Endothelial cell of umbilical vein (primary cell): ENCODE data around the gene SLCO2B1. TPM values are rescaled to one million over a fixed set of nuclear protein-coding genes. Genes with fewer than 3 reads are reported as not detected.

Source experiments
- BruUV-seq: library from RNA; stranded (reverse); fragments of 400-500 nt; replicated peaks from 2 replicates; lab custom pipeline; 2021; lab: Mats Ljungman, UMichigan
- CTCF ChIA-PET: fragments of 300-600, 350-600 bp; sonication (Branson Sonifier 250); formaldehyde crosslinking; loops from one replicate; lab custom pipeline; 2021; ENCODE audit warnings: antibody characterized with exemption, inconsistent platforms; lab: Charles Lee
- POLR2A ChIA-PET: fragments of 300-600, 350-600 bp; sonication (Branson Sonifier 250); formaldehyde crosslinking; loops from one replicate; lab custom pipeline; 2021; ENCODE audit warnings: antibody characterized with exemption, inconsistent platforms; lab: Charles Lee
- DNase-seq: peaks from one replicate; pipeline ENCODE4 v3.0.0-alpha.2; 2011; ENCODE audit warnings: low read depth, low spot score
- FAIRE-seq: peaks from 2 replicates; lab custom pipeline; 2011; peaks lifted over from hg19 to GRCh38; lab: Jason Lieb, UNC
- H2AFZ ChIP-seq: 2 replicates; pipeline ENCODE4 v1.6.0; 2012; ENCODE audit warnings: low read depth, low read length, control low read depth, inconsistent platforms
- H3K27ac ChIP-seq: 2 replicates; pipeline ENCODE4 v1.5.1; 2011; ENCODE audit warnings: low read depth, mild to moderate bottlenecking, control low read depth, low read length, moderate library complexity; ENCODE audit not compliant: insufficient read depth
- H3K27me3 ChIP-seq, 2 experiments: 2 replicates each; pipeline versions ENCODE4 v1.6.0 to v1.6.1; 2011; ENCODE audit warnings: low read length in 2 of 2, mixed read lengths in 1 of 2; ENCODE audit not compliant: control insufficient read depth in 2 of 2, insufficient read depth in 2 of 2
- H3K36me3 ChIP-seq, 2 experiments: 2 replicates in 1 of 2; 3 replicates in 1 of 2; pipeline ENCODE4 v1.5.1; 2011; ENCODE audit warnings: low read length in 2 of 2, mild to moderate bottlenecking in 1 of 2, moderate library complexity in 1 of 2; ENCODE audit not compliant: control insufficient read depth in 2 of 2, insufficient read depth in 2 of 2; ENCODE audit errors: extremely low read depth in 1 of 2
- H3K4me1 ChIP-seq: 3 replicates; pipeline ENCODE4 v1.5.1; 2011; ENCODE audit warnings: mild to moderate bottlenecking, low read length; ENCODE audit not compliant: control insufficient read depth, insufficient read depth; ENCODE audit errors: extremely low read depth
- H3K4me2 ChIP-seq: 2 replicates; pipeline ENCODE4 v1.6.1; 2011; ENCODE audit warnings: low read length, control low read depth, mixed read lengths; ENCODE audit not compliant: insufficient read depth
- H3K4me3 ChIP-seq, 3 experiments: fragments of 200-600 bp in 1 of 3; sonication (generic), shearing (Covaris generic) in 1 of 3; replicated peaks in 1 of 3; 2 replicates each; pipeline ENCODE4 v1.5.1; 2011 to 2016; ENCODE audit warnings: control low read depth in 3 of 3, low read length in 3 of 3, mild to moderate bottlenecking in 2 of 3, inconsistent platforms in 1 of 3, low read depth in 1 of 3, moderate library complexity in 1 of 3; ENCODE audit not compliant: insufficient read depth in 1 of 3
- H3K79me2 ChIP-seq: 2 replicates; pipeline ENCODE4 v1.6.0; 2012; ENCODE audit warnings: low read length, inconsistent platforms; ENCODE audit not compliant: control insufficient read depth, insufficient read depth
- H3K9ac ChIP-seq: replicated peaks from 2 replicates; pipeline ENCODE3; 2011; ENCODE audit warnings: low read length, control low read depth; ENCODE audit not compliant: insufficient read depth; ENCODE audit errors: extremely low read depth
- H3K9me1 ChIP-seq: replicated peaks from 3 replicates; pipeline ENCODE4 v1.6.0; 2011; ENCODE audit warnings: mild to moderate bottlenecking, low read length; ENCODE audit not compliant: control insufficient read depth, insufficient read depth; ENCODE audit errors: extremely low read depth
- H3K9me3 ChIP-seq: replicated peaks from 2 replicates; pipeline ENCODE4 v1.5.1; 2012; ENCODE audit warnings: low read length, inconsistent platforms; ENCODE audit not compliant: control insufficient read depth, insufficient read depth
- H4K20me1 ChIP-seq: replicated peaks from 2 replicates; pipeline ENCODE3; 2011; ENCODE audit warnings: mild to moderate bottlenecking, low read length; ENCODE audit not compliant: control insufficient read depth, insufficient read depth; ENCODE audit errors: extremely low read depth
- EZH2 ChIP-seq: IDR thresholded peaks from 2 replicates; pipeline ENCODE4 v1.6.1; 2012; ENCODE audit warnings: borderline replicate concordance, low read depth, mild to moderate bottlenecking, moderate library complexity, low read length, inconsistent platforms; ENCODE audit not compliant: severe bottlenecking
- FOS ChIP-seq: IDR thresholded peaks from 2 replicates; pipeline ENCODE4 v1.6.1; 2011; ENCODE audit warnings: mild to moderate bottlenecking, low read length, moderate library complexity, borderline replicate concordance; ENCODE audit not compliant: insufficient read depth
- GATA2 ChIP-seq: IDR thresholded peaks from 2 replicates; pipeline ENCODE4 v1.7.0; 2011; ENCODE audit warnings: low read depth, mild to moderate bottlenecking, moderate library complexity, mixed read lengths, low read length; ENCODE audit not compliant: insufficient read length, insufficient read depth
- JUN ChIP-seq: IDR thresholded peaks from 2 replicates; pipeline ENCODE4 v1.6.1; 2011; ENCODE audit warnings: borderline replicate concordance, low read depth; ENCODE audit not compliant: insufficient read length, insufficient read depth
- MYC ChIP-seq: IDR thresholded peaks from one replicate; pipeline ENCODE4 v1.6.1; 2011; ENCODE audit warnings: mild to moderate bottlenecking, low read depth, low read length
- POLR2A ChIP-seq: IDR thresholded peaks from 2 replicates; pipeline ENCODE4 v1.6.1; 2012; ENCODE audit warnings: low read depth, mild to moderate bottlenecking, control low read depth, low read length
- POLR2AphosphoS5 ChIP-seq: IDR thresholded peaks from 2 replicates; pipeline ENCODE4 v1.6.1; 2012; ENCODE audit warnings: low read depth, mild to moderate bottlenecking, control low read depth, low read length, moderate library complexity; ENCODE audit not compliant: insufficient read depth
- dilution Hi-C: fragments of 300-500 bp; cut with MboI; formaldehyde crosslinking; loops from one replicate; pipeline ENCODE4 v1.15.0; 2019; ENCODE audit warnings: low sequenced_read_pairs; ENCODE audit not compliant: extremely low pct_ligation_motif_present
- intact Hi-C: fragments of 100-400 bp; cut with micrococcal nuclease; formaldehyde crosslinking; loops from one replicate; pipeline ENCODE4 v1.10.0; 2022
- polyA plus RNA-seq, 4 experiments: library from polyadenylated mRNA; depleted of rRNA in 3 of 4; stranded (reverse) in 3 of 4; unstranded in 1 of 4; fragments of >200 nt; gene quantifications; 2 replicates each; pipeline versions ENCODE4 v1.2.1 to v1.2.3, GENCODE V29; 2011 to 2012; ENCODE audit warnings: missing spikeins in 1 of 4
- total RNA-seq: library from RNA; stranded (reverse); gene quantifications from 2 replicates; pipeline ENCODE4 v1.2.3, GENCODE V29; 2021
- TF ChIP-seq, protein P1 (sequence below), 2 donors: IDR thresholded peaks; 1 replicate in 1 of 2; 2 replicates in 1 of 2; pipeline ENCODE4 v1.5.1; 2011; ENCODE audit warnings: low read length in 2 of 2, mild to moderate bottlenecking in 2 of 2, moderate library complexity in 2 of 2, control low read depth in 1 of 2, inconsistent platforms in 1 of 2, low read depth in 1 of 2; ENCODE audit not compliant: insufficient read depth in 1 of 2; ENCODE audit errors: extremely low read depth in 1 of 2
- TF ChIP-seq, protein P2 (sequence below): IDR thresholded peaks from 2 replicates; pipeline ENCODE4 v1.6.1; 2011; ENCODE audit not compliant: insufficient read depth, insufficient read length

Gene SLCO2B1
- total and polyA plus RNA-seq, 2 donors (not counting 3 experiments of a cell fraction or from before 2014, with no cell fraction given): 0.04 TPM; not detected in 1

DNA sequence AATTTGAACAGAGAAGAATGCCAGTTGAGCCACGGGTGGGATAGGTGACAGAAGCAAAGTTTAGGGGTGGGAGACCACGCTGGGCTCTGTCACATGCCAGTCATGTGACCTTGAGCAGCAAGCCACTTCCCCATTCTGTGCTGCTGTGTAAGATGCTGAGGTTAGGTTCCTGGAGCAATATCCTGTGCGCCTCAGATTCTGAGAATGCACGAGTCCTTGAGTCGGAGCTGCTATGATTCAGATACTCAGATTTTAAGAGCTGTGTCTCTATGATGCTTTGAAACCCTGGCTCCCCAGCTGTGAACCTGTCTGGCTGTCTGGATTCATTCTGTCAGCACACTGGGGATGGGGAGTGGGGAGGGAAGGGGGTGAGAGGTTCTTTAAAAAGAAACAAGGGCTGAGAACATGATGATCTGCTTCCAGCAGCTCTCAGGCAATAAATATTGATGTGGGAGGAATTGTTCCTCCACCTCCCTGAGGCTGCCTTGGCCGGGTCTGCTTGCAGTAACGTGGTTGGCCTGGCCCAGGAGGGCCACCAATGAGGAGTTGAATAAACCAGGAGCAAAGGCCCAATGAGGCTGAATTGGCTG lies 24.0 kb downstream of the SLCO2B1 start:
- Histone ChIP-seq H2AFZ (no peak overlapping the region), H3K27me3 (peaks cover 2 to 5% of the 10 kb centered on the region in 2 experiments), H3K9me3 (no peaks in the 10 kb centered on the region), H3K79me2 (no peaks in the 10 kb centered on the region), H3K9ac (no peak overlapping the region), H3K4me2 (no peak overlapping the region), H3K4me3 (no peak overlapping the region), H3K4me1 (no peaks in the 10 kb centered on the region), H3K36me3 (no peaks in the 10 kb centered on the region), H3K27ac (no peak overlapping the region), H4K20me1 (no peaks in the 10 kb centered on the region), H3K9me1 (no peaks in the 10 kb centered on the region)
- FAIRE-seq (no peak), DNase-seq (no peak)
- intact Hi-C loops: no loop called here
- CTCF ChIA-PET: interaction anchor here (1.6 kb wide), 1 partner anchor 35 kb away, joined by 3 read pairs; no protein-coding TSS in a partner anchor
- BruUV-seq: no TSS peak
- TF ChIP-seq, protein P1, sequence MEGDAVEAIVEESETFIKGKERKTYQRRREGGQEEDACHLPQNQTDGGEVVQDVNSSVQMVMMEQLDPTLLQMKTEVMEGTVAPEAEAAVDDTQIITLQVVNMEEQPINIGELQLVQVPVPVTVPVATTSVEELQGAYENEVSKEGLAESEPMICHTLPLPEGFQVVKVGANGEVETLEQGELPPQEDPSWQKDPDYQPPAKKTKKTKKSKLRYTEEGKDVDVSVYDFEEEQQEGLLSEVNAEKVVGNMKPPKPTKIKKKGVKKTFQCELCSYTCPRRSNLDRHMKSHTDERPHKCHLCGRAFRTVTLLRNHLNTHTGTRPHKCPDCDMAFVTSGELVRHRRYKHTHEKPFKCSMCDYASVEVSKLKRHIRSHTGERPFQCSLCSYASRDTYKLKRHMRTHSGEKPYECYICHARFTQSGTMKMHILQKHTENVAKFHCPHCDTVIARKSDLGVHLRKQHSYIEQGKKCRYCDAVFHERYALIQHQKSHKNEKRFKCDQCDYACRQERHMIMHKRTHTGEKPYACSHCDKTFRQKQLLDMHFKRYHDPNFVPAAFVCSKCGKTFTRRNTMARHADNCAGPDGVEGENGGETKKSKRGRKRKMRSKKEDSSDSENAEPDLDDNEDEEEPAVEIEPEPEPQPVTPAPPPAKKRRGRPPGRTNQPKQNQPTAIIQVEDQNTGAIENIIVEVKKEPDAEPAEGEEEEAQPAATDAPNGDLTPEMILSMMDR (IDR thresholded peaks at IDR 0.05; ENCODE audit: extremely low read depth in 1 of 2, insufficient read depth in 1 of 2, low read depth in 1 of 2, low read length in 2 of 2): no peak
- no peak for TF ChIP-seq GATA2
- TF ChIP-seq MYC: no peak
- TF ChIP-seq JUN: no peak
- no peak for TF ChIP-seq POLR2A
- no peak for TF ChIP-seq POLR2AphosphoS5
- TF ChIP-seq FOS: no peak
- no peak for TF ChIP-seq EZH2
- TF ChIP-seq, protein P2, sequence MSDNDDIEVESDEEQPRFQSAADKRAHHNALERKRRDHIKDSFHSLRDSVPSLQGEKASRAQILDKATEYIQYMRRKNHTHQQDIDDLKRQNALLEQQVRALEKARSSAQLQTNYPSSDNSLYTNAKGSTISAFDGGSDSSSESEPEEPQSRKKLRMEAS: no peak
- dilution Hi-C loops: no loop called here
- POLR2A ChIA-PET: no interaction called here
